CD4-positive, alpha-beta T cell (primary cell): ENCODE results near the gene TRAPPC2L. TPM values are rescaled to one million over a fixed set of nuclear protein-coding genes. Genes with fewer than 3 reads are reported as not detected.

ENCODE experiments used
- ATAC-seq: fragments of 200-7000 bp; cut with Tn5 transposase; one replicate; pipeline ENCODE4 v1.10.0; 2022; ENCODE audit warnings: mild to moderate bottlenecking; ENCODE audit not compliant: poor library complexity
- CTCF ChIA-PET: fragments of 350-600 bp; sonication (Branson Sonifier 250); formaldehyde crosslinking; loops from one replicate; lab custom pipeline; 2021; ENCODE audit warnings: antibody characterized with exemption, inconsistent platforms; lab: Charles Lee
- POLR2A ChIA-PET: fragments of 350-600 bp; sonication (Branson Sonifier 250); formaldehyde crosslinking; loops from one replicate; lab custom pipeline; 2021; ENCODE audit warnings: antibody characterized with exemption, inconsistent platforms; lab: Charles Lee
- DNase-seq, 14 experiments: peaks; one replicate each; pipeline ENCODE4 v3.0.0-alpha.2; 2013 to 2020; ENCODE audit warnings: mixed read lengths in 2 of 14
- H3K27ac ChIP-seq, 2 donors: one replicate each; pipeline versions ENCODE4 v1.5.1 to v1.7.0; 2013; ENCODE audit warnings: low read length in 2 of 2, low read depth in 1 of 2, mild to moderate bottlenecking in 1 of 2
- H3K27me3 ChIP-seq, 2 experiments: 1 replicate in 1 of 2; 2 replicates in 1 of 2; pipeline versions ENCODE4 v1.6.1 to v1.7.0; 2013; ENCODE audit warnings: low read length in 2 of 2, control low read depth in 1 of 2, mild to moderate bottlenecking in 1 of 2, moderate library complexity in 1 of 2; ENCODE audit not compliant: insufficient read depth in 2 of 2, control insufficient read depth in 1 of 2
- H3K36me3 ChIP-seq: one replicate; pipeline ENCODE4 v1.6.1; 2013; ENCODE audit warnings: low read length, control low read depth; ENCODE audit not compliant: insufficient read depth
- H3K4me1 ChIP-seq: one replicate; pipeline ENCODE4 v1.6.1; 2013; ENCODE audit warnings: low read length, control low read depth; ENCODE audit not compliant: insufficient read depth
- H3K4me3 ChIP-seq: one replicate; pipeline ENCODE4 v1.5.1; 2013; ENCODE audit warnings: mild to moderate bottlenecking, low read length, moderate library complexity
- H3K9me3 ChIP-seq, 2 experiments: 1 replicate in 1 of 2; 2 replicates in 1 of 2; pipeline versions ENCODE4 v1.6.1 to v1.7.0; 2013; ENCODE audit warnings: low read length in 2 of 2, mild to moderate bottlenecking in 2 of 2, control low read depth in 1 of 2, moderate library complexity in 1 of 2; ENCODE audit not compliant: control insufficient read depth in 1 of 2, insufficient read depth in 1 of 2
- H3K27ac Mint-ChIP-seq: one replicate; pipeline ENCODE4 v1.8.0; 2020; ENCODE audit warnings: mixed read lengths
- H3K27me3 Mint-ChIP-seq: one replicate; pipeline ENCODE4 v1.8.0; 2021; ENCODE audit warnings: mixed read lengths
- H3K36me3 Mint-ChIP-seq: one replicate; pipeline ENCODE4 v1.8.0; 2021; ENCODE audit warnings: low read depth, mixed read lengths
- H3K4me1 Mint-ChIP-seq: one replicate; pipeline ENCODE4 v1.8.0; 2021; ENCODE audit warnings: low read depth, mixed read lengths
- H3K4me3 Mint-ChIP-seq: one replicate; pipeline ENCODE4 v1.8.0; 2020; ENCODE audit warnings: mild to moderate bottlenecking, mixed read lengths
- H3K9me3 Mint-ChIP-seq: one replicate; pipeline ENCODE4 v1.8.0; 2020; ENCODE audit warnings: mixed read lengths
- intact Hi-C, 2 experiments: fragments of 100-400 bp; cut with DNase I in 1 of 2; cut with micrococcal nuclease in 1 of 2; formaldehyde crosslinking; loops; one replicate each; pipeline versions ENCODE4 v1.15.1 to v1.9.0; 2023 to 2025; cut with DNase I, micrococcal nuclease
- total RNA-seq, 174 experiments: library from RNA in 2 of 174; stranded (reverse) in 2 of 174; gene quantifications; one replicate each; pipeline ENCODE4 v1.2.3 and lab custom pipeline; 2021 to 2026
- TF ChIP-seq, protein P1 (sequence below): fragments of 200-600 bp; IDR thresholded peaks from one replicate; pipeline ENCODE4 v1.8.0; 2022; ENCODE audit warnings: antibody characterized with exemption, mild to moderate bottlenecking

The TRAPPC2L gene
- total RNA-seq, 2 experiments from 2014 or later, result 48.0 to 48.2 TPM

DNA sequence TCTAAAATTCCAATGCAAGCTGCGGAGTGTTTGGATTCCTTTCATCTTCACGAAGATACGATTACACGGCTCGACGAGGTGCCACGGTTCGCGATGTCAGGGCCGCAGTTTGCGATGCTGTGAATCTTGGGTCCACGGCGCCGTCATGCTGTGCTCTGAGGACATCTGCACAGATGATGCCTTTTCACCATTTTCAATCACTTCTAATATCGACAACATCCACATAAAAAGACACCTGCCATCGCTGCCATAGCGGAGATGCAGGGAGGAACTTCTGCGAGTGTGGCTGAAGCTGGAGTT is 38.4 kb upstream of the TRAPPC2L start:
- peaks cover 16% of the 10 kb centered on the region for H3K36me3 ChIP-seq
- ChIA-PET CTCF (no interaction called here), POLR2A (no interaction called here)
- Mint-ChIP-seq H3K36me3 (peaks cover 6% of the 10 kb centered on the region), H3K4me1 (no peaks in the 10 kb centered on the region), H3K9me3 (no peaks in the 10 kb centered on the region), H3K4me3 (no peak overlapping the region), H3K27me3 (no peaks in the 10 kb centered on the region), H3K27ac (no peak overlapping the region)
- intact Hi-C loops, result loop anchor here in 1 of 2 experiments (5.0 kb wide), 1 partner anchor 124 kb away; no protein-coding TSS in a partner anchor
- H3K9me3 ChIP-seq, result no peaks in the 10 kb centered on the region
- DNase-seq (no peak), ATAC-seq (no peak)
- TF ChIP-seq, protein P1, sequence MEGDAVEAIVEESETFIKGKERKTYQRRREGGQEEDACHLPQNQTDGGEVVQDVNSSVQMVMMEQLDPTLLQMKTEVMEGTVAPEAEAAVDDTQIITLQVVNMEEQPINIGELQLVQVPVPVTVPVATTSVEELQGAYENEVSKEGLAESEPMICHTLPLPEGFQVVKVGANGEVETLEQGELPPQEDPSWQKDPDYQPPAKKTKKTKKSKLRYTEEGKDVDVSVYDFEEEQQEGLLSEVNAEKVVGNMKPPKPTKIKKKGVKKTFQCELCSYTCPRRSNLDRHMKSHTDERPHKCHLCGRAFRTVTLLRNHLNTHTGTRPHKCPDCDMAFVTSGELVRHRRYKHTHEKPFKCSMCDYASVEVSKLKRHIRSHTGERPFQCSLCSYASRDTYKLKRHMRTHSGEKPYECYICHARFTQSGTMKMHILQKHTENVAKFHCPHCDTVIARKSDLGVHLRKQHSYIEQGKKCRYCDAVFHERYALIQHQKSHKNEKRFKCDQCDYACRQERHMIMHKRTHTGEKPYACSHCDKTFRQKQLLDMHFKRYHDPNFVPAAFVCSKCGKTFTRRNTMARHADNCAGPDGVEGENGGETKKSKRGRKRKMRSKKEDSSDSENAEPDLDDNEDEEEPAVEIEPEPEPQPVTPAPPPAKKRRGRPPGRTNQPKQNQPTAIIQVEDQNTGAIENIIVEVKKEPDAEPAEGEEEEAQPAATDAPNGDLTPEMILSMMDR, result no peak
- no peaks in the 10 kb centered on the region for H3K27me3 ChIP-seq
- H3K4me1 ChIP-seq, result no peaks in the 10 kb centered on the region
- H3K4me3 ChIP-seq, result no peak overlapping the region
- no peak overlapping the region for H3K27ac ChIP-seq

DNA sequence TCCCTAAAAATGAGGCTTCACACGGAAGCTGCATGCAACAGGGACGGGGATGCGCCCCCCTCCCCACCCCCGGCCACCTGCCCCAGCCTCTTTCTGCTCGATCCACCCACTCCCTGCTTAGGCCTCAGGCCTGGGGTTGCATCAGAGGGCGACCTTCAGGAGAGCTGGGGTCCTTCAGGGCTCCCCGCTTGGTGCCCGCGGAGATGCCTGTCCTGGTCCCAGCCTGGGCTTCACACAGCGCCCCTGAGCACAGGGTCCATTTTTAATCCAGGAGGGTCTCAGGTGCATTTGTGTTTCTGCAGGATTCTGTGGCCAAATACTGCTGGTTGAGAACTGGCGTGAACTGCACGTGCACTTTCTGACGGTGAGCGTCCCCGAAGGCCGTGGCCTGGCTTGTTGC is 37.8 kb upstream of the TRAPPC2L start:
- H3K27me3 ChIP-seq, result no peaks in the 10 kb centered on the region
- Mint-ChIP-seq H3K4me3 (no peak overlapping the region), H3K36me3 (peaks cover 6% of the 10 kb centered on the region), H3K4me1 (no peaks in the 10 kb centered on the region), H3K27ac (no peak overlapping the region), H3K9me3 (no peaks in the 10 kb centered on the region), H3K27me3 (no peaks in the 10 kb centered on the region)
- H3K9me3 ChIP-seq, result no peaks in the 10 kb centered on the region
- intact Hi-C loops, result loop anchor here in 1 of 2 experiments (5.0 kb wide), 1 partner anchor 123 kb away; no protein-coding TSS in a partner anchor
- H3K4me3 ChIP-seq, result no peak overlapping the region
- peaks cover 16% of the 10 kb centered on the region for H3K36me3 ChIP-seq
- TF ChIP-seq, protein P1, result no peak
- ChIA-PET POLR2A (no interaction called here), CTCF (no interaction called here)
- no peak for ATAC-seq
- no peak for DNase-seq
- H3K4me1 ChIP-seq, result no peaks in the 10 kb centered on the region
- no peak overlapping the region for H3K27ac ChIP-seq

DNA sequence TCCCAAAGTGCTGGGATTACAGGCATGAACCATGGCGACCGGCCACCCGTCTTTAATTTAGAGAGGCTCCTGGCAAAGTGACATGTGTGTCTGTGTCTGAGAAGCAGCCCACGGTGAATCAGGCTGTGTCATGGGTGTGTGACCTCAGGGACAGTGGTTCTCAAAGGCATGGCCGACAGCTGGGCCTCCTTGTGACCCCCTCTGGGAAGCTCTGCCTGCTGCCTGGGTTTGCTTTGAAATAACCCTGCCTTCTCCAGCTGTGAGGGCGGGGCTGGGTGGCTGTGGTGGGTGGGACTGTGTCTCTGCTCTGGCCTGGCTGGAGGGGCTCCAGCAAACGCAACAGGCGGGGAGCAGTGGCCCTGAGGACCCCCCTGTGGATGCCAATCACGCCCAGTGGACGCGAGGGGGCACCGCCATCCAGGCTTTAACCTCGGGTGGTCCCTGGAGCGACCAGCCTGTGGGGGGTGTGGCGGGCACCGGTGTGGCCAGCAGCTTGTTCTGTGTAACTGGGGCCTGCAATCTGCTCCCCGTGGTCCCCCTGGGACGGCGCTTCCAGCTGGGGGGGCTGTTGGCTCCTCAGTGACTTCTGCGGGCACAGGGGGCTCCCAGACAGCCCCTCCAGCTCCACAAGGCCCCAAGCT is 36.4 kb upstream of the TRAPPC2L start:
- ATAC-seq, result no peak
- Histone ChIP-seq H3K4me3 (no peak overlapping the region), H3K9me3 (no peaks in the 10 kb centered on the region), H3K4me1 (no peaks in the 10 kb centered on the region), H3K27ac (no peak overlapping the region), H3K36me3 (peaks cover 21% of the 10 kb centered on the region), H3K27me3 (no peaks in the 10 kb centered on the region)
- no peak for DNase-seq
- Mint-ChIP-seq H3K36me3 (peaks cover 6% of the 10 kb centered on the region), H3K4me1 (no peaks in the 10 kb centered on the region), H3K9me3 (no peaks in the 10 kb centered on the region), H3K27me3 (no peaks in the 10 kb centered on the region), H3K4me3 (no peak overlapping the region), H3K27ac (no peak overlapping the region)
- intact Hi-C loops, result no loop called here
- POLR2A ChIA-PET, result no interaction called here
- TF ChIP-seq, protein P1, result no peak
- CTCF ChIA-PET, result interaction anchor here (1.2 kb wide), 1 partner anchor 37 kb away, joined by 3 read pairs; no protein-coding TSS in a partner anchor
